Activated T-helper 9 cell treated with anti-CD3 and anti-CD28 coated beads, Interleukin-2, amount 50 U/mL, for 16 hours (primary cell): ENCODE results near the gene BPI.
"Not testable (repeated sequence)": the region's sequence is repeated elsewhere in the genome, so short reads cannot be mapped to it uniquely, and the experiment has no call there.

ENCODE experiments used
- DNase-seq: peaks from one replicate; pipeline ENCODE4 v3.0.0-alpha.2; 2020; ENCODE audit warnings: low read depth

The BPI gene

GRCh38 chr20:38336726-38337125 lies 32.8 kb downstream of the BPI start:
- no peak for DNase-seq

GRCh38 chr20:38337561-38338140 lies 33.7 kb downstream of the BPI start:
- no peak for DNase-seq

GRCh38 chr20:38338849-38339520 lies 35.0 kb downstream of the BPI start:
- no peak for DNase-seq

DNA sequence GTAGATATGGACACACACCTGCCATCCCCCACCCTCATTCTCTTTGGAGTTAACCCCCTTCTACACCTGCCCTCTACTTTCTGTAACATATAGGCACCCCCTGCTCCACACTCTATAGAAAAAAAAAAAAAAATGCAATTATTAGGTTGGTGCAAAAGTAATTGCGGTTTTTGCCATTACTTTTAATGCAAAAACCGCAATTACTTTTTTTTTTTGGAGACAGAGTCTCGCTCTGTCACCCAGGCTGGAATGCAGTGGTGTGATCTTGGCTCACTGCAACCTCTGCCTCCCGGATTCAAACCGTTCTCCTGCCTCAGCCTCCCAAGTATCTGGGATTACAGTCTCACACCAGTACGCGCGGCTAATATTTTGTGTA lies 35.6 kb downstream of the BPI start:
- DNase-seq: not testable (repeated sequence)

DNA sequence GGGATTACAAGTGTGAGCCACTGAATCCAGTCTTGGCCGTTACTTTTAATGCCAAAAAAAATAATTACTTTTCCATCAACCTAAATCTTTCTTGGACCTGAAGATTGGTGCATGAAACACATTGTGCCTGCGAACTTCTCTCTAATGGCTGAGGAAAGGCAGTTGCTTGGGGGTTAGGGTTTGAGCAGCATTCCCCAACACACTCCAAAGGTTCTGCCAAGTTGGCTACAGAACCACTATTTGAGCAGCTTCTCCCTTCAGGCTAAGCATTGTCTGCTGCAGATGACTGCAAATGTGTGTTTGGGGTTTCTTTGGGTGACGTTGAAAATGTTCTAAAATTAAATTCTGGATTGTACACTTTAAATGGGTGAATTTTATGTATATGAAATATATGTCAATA lies 36.0 kb downstream of the BPI start:
- no peak for DNase-seq

DNA sequence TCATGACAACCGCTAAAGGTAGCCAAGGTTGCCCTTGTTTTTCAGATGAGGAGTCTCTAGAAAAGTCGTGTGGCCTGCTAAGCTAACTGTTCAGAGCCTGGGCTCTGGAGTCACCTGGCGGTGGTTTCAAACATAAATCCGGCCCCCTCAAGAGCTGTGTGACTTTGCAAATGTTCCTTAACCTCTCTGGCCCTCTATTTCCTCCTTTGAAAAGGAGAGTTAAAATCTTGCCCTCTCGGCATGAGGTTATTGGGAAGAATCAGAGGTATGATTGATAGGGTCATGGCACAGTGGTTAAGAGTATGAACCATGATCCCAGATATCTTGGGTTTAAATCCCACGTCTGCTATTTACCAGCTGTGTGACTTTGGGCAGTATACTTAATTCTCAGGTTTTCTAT lies 36.7 kb downstream of the BPI start:
- DNase-seq: no peak

DNA sequence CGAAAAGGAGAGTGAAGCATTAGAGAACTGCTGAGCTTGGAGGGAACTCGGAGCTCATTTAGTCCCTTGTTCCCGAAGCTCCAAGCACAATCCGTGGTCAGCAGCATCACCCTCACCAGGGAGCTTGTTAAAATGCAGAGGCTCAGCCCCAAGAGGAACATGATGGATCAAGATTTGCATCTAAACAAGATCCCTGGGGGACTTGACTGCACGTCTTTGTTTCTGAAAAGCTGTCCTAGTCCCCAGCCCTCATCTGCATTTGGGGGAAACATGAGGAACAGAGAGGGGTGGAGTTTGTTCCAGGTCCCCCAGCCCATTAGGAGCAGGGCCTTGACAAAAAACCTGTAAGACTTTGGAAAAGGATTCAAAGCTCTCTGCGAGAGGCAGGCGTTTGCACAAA lies 38.3 kb downstream of the BPI start:
- DNase-seq: no peak

DNA sequence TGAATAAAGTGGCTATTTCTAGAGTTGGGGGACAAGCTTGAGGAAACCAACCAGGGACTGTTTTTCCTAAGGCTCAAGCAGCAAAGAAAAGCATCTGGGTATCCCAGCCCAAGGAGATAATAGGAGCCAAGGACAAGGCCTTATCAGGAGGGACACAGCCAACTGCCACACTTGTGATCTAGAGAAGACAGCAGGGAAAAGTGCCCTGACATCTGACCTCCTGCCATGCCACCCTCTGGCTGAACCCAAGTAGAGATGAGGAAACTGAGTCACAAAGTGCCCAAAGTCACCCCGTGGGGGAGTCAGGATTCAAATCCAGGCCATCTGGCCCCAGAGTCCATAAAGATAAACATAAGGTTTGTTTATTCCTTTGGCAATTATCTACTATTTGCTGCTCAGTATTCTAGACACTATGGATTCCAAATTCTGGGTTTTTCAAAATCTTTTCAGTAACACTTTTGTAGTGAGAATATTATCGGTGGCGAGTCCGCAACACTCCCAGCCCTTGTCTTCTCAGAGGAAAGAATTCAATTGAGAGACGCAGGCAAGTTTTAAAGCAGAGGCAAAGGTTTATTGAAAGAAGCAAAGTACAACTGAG lies 38.9 kb downstream of the BPI start:
- no peak for DNase-seq

DNA sequence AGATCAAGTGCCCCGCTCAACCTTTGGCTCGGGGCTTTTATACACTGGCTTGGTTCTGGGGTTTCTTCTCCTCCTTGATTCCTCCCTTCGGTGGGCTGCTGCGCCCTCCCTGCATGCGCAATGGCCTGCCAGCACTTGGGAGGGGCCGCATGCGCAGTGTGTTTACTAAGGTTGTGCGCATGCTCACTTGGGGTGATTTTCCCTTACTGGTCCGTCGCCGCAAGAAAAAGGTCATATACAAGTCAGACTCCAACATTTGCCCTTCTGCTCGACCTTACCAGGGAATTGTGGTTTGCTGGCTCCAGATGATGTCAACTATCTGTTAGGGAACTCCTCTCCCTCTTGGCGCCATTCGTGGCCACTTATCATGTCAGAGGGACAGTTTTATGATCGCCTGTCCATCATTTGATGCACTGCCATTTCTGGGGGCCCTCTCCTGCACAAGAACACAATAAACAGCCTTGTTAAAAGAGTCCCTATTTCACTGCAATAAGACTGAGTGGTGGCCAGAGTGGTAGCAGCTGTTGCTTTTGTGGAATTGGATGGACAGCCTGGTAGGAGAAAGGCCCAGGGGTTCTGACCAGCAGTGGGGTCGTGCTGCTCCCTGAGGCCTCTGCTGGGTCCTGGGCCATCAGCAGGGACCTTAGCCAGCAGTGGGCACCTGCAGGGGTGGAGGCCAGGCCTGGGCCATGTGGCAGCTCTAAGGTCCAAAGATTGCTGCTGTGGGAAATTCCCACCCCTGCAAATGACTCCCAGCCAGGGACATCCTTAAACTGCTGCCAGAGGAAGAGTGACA lies 39.6 kb downstream of the BPI start:
- DNase-seq: no peak

- DNase-seq: no peak
Measured at GRCh38 chr20:38344107-38344701, 40.2 kb downstream of the BPI start.

DNA sequence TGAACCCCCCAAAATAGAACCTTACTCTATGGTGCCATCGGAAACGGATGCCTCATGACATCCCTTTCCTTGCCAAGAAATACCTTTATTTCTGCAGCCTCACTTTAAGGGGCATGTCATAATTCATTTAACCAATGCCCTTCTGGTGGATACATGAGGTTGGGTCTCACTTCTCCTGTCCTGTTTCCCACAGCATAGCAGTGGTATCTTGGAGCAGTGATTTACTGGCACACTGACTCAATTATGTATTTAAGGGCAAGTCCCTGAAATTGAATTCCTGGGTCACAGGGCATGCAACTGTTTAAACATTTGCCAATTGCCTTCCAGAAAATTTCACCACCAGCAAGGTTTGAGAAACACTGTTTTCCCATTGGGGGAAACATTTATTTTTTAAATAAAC lies 41.7 kb downstream of the BPI start:
- DNase-seq: no peak

- DNase-seq: no peak
Measured at GRCh38 chr20:38346247-38346651, 42.3 kb downstream of the BPI start, which contains the start of gene LBP. Gene LBP, plus strand, starts transcription at chr20:38346482. Its CDS starts 35 bp downstream, at chr20:38346517.

DNA sequence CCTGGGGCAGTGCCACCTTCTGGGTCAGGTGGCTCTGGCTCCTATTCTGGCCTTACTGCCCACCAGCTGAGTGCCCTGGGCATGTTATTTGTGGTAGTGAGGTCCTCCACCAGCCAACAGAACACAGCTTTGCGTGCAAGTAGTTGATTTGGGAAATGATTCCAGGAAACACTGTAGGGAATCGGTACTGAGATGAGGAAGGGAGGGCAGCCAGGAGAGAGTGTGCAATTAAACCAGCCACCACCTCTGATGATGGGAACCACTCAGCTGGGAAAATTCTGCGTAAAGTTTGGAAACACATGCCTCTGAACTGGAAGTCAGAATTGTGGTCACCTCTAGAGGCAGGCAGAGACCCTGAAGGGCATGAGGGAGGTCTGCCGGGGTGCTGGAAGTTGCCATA lies 42.8 kb downstream of the BPI start:
- no peak for DNase-seq

GRCh38 chr20:38349856-38350255 lies 45.9 kb downstream of the BPI start:
- DNase-seq: no peak

DNA sequence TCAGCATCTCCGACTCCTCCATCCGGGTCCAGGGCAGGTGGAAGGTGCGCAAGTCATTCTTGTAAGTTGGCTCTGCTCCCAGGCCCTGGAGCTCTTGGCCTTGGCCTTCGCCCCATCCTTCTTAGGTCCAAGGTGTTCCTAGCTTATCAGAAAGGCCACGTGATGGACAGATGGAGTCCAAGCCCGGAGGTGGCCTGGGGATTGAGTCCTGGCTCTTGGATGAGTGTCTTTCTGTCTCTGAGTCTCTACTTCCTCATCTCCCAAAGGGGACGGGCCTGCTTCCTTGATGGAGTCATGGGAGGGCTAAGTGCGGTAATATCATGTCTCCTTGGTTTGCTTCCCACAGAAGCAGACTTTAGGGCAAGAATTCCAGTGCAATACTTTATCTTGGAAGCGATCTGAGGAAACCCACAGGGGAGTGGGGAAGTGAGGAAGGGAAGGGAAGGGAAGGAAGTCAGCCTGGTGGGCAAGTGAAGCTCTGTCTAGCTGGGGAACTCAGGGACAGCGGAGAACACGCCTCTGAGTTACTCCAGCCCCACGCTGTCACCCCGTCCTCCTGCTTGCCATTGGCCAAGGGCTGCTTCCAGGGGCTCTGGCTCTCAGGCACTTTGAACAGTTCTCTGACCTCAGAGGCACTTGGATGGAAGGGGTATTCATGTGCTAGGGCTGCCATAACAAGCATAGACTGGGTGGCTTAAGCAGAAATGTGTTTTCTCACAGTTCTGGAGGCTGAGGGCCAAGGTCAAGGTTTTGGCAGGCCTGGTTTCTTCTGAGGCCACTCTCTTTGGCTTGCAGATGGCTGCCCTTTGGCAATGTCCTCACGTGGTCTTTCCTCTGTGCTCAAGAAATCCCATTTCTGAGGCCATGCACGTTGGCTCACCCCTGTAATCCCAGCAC lies 47.2 kb downstream of the BPI start:
- DNase-seq: no peak

GRCh38 chr20:38353316-38353715 lies 49.4 kb downstream of the BPI start:
- no peak for DNase-seq

- no peak for DNase-seq
Measured at GRCh38 chr20:38354227-38354626, 50.3 kb downstream of the BPI start.

DNA sequence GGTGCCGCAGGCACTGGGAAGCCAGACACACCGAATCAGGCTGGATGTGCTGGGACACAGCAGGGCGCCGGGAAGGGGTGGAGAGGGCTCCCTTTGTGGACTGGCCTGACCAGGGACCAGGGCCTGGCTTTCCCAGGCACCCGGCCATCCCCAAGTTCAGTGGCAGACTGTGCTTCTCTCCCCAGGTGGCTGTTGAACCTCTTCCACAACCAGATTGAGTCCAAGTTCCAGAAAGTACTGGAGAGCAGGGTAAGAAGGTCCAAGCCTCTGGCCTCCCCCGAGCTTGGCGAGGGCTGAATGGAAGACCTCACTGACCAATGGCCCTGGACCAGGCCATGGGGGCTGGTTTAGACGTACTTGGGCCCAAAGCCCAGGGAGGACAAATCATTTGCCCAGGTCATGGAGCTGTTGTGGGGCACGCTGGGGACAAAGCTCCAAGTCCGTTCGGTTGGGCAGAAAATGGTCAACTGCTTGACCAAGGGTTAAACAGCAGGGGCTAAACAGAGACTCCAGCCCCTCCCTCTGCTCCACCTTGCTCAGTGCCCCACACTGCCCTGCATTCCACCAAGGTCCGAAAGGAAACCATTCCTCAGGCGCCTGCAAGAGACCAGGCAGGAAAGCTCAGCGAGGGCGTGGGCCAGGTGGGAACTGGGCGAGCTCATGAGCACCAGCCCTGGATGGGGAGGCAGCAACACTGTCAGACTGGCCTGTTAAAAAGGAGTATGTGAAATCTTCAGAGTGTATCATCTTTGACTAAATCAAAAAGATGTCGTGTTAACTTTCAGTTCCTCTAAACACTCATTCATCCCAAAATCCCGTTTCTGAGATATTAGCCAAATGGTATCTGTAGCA lies 51.4 kb downstream of the BPI start:
- no peak for DNase-seq

- no peak for DNase-seq
Measured at GRCh38 chr20:38357653-38358207, 53.8 kb downstream of the BPI start.

DNA sequence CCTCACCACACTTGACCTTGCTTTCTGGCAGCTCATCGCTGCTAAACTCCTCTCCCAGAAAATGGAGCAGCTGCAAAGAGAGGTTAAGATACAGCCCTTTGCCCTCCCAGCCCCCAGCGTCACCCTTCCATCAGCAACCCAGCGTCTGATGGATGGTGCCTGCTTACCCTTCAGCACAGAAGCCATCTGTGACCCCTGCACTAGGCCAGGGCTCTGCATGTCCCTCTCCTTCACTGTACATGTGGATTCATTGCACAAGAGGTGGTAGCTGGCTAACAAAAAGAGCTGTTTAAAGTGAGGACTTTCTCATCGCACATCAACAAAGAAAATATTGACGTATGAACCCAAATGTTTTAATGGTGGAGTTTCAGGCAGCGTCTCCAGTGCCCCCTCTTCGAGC lies 54.6 kb downstream of the BPI start:
- DNase-seq: no peak
